Breast epithelium (tissue), 3 donors: ENCODE results near the gene AP3S1.

Experiments used
- POLR2A ChIP-seq: fragments of 450-650 bp; IDR thresholded peaks from one replicate; pipeline ENCODE4 v1.6.1; 2016; ENCODE audit warnings: antibody characterized with exemption, mild to moderate bottlenecking, moderate library complexity
- TF ChIP-seq, protein P1 (sequence below), 3 donors: fragments of 450-650 bp; IDR thresholded peaks; one replicate each; pipeline ENCODE4 v1.5.1; 2016 to 2017; ENCODE audit warnings: antibody characterized with exemption in 3 of 3, mild to moderate bottlenecking in 3 of 3, moderate library complexity in 3 of 3

DNA sequence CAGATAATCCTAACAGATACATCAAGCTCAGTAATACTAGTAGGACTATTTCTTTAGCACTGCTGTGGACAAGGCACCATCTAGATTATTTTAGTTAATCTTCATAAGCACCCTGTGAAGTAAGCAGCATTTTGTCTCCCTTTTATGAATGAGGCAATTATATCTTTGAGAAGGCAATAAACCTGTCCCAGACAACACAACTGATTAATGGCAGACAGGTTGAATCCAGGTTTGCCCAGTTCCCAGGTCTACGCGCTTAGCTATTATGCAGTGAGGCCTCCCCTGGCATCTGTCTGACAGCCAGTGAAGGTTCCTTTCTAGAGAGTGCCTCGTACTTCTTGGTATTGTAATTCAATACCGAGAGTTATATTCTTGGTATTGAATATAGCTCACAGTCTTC, 110.9 kb downstream of the AP3S1 start:
- TF ChIP-seq, protein P1, sequence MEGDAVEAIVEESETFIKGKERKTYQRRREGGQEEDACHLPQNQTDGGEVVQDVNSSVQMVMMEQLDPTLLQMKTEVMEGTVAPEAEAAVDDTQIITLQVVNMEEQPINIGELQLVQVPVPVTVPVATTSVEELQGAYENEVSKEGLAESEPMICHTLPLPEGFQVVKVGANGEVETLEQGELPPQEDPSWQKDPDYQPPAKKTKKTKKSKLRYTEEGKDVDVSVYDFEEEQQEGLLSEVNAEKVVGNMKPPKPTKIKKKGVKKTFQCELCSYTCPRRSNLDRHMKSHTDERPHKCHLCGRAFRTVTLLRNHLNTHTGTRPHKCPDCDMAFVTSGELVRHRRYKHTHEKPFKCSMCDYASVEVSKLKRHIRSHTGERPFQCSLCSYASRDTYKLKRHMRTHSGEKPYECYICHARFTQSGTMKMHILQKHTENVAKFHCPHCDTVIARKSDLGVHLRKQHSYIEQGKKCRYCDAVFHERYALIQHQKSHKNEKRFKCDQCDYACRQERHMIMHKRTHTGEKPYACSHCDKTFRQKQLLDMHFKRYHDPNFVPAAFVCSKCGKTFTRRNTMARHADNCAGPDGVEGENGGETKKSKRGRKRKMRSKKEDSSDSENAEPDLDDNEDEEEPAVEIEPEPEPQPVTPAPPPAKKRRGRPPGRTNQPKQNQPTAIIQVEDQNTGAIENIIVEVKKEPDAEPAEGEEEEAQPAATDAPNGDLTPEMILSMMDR (IDR thresholded peaks at IDR 0.05), result no peak
- no peak for TF ChIP-seq POLR2A
